Measurements from ENCODE around the gene TRIM28.
"Not testable (repeated sequence)": the region's sequence is repeated elsewhere in the genome, so short reads cannot be mapped to it uniquely, and the experiment has no call there.

Gene TRIM28

GRCh38 chr19:58543826-58544590 is at the start of gene TRIM28:
TRIM28 (plus strand) TSS chr19:58544064; CDS start chr19:58544758, 694 bp downstream.
- no peak for TF ChIP-seq CTCF (IDR thresholded peaks at IDR 0.05; ENCODE audit: borderline replicate concordance, insufficient read depth, low read depth, low read length)
- peak within 1 kb of the TSS; percentile 99 for H3K4me3 ChIP-seq (ENCODE audit: low read depth, low read length)

- no peak for TF ChIP-seq CTCF (IDR thresholded peaks at IDR 0.05; ENCODE audit: borderline replicate concordance, insufficient read depth, low read depth, low read length)
- H3K4me3 ChIP-seq (ENCODE audit: low read depth, low read length), result no peak overlapping the region
Measured at GRCh38 chr19:58497634-58498170, 46.2 kb upstream of the TRIM28 start.

DNA sequence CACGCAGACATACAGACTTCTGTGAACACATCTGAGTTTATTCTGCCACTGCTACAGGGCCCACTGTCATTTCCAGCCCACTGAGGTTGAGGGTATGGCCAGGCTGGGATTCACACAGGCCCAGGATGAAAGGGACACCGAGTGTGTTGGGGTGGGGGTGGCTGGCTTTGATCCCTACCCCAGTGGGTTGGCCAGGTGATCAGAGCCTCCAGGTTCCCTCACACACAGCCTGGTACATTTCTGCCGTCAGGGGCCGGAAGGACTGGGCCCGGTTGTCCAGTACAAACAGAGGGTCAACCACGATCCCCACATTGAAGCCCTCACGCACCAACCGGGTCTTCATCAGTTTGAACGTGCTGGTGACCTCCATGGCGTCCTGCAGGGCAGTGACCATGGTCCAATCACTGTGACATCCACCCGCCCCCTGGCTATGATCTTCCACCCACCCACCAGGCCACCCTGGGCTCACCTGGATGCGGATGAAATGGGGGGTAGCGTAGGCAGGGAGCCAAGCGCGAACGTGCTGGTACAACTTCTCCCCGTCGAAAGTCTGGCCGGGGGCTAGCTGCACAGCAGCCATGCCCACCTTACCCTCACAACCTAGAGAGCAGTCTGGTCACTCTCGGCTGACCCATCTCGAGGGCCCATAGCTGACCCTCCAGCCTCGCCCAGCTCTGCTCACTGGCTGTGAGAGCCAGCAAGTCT is 45.4 kb upstream of the TRIM28 start:
- TF ChIP-seq CTCF (IDR thresholded peaks at IDR 0.05; ENCODE audit: borderline replicate concordance, insufficient read depth, low read depth, low read length), result no peak
- peak overlapping the region; percentile 54 for H3K4me3 ChIP-seq (ENCODE audit: low read depth, low read length)

- peak overlapping the region; percentile 54 for H3K4me3 ChIP-seq (ENCODE audit: low read depth, low read length)
- TF ChIP-seq CTCF (IDR thresholded peaks at IDR 0.05; ENCODE audit: borderline replicate concordance, insufficient read depth, low read depth, low read length), result 0 out of 2 replicates have a peak, but pooled peaks have one; percentile 15
Measured at GRCh38 chr19:58499021-58499927, 44.6 kb upstream of the TRIM28 start.

GRCh38 chr19:58500242-58500641 is 43.6 kb upstream of the TRIM28 start:
- no peak overlapping the region for H3K4me3 ChIP-seq (ENCODE audit: low read depth, low read length)
- TF ChIP-seq CTCF (IDR thresholded peaks at IDR 0.05; ENCODE audit: borderline replicate concordance, insufficient read depth, low read depth, low read length), result no peak

DNA sequence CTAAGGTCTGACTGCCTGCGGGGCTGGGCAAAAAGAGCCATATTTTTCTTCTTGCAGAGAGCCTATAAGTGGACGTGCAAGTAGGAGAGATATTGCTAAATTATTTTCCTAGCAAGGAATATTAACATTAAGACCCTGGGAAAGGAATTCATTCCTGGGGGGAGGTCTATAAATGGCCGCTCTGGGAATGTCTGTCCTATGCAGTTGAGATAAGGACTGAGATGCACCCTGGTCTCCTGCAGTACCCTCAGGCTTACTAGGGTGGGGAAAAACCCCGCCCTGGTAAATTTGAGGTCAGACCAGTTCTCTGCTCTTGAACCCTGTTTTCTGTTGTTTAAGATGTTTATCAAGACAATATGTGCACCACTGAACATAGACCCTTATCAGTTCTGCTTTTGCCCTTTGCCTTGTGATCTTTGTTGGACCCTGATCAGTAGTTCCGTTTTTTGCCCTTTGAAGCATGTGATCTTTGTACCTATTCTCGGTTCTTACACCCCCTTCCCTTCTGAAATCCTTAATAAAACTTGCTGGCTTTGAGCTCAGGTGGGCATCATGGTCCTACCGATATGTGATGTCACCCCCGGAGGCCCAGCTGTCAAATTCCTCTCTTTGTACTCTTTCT is 36.2 kb upstream of the TRIM28 start:
- H3K4me3 ChIP-seq (ENCODE audit: low read depth, low read length), result not testable (repeated sequence)

- no peak for TF ChIP-seq CTCF (IDR thresholded peaks at IDR 0.05; ENCODE audit: borderline replicate concordance, insufficient read depth, low read depth, low read length)
Measured at GRCh38 chr19:58509731-58510083, 34.2 kb upstream of the TRIM28 start.

More at GRCh38 chr19:58509731-58510083, 34.2 kb upstream of the TRIM28 start:
- H3K4me3 ChIP-seq (ENCODE audit: low read depth, low read length), result no peak overlapping the region
